HCT116 (cell line): Measurements from ENCODE around the gene CDKL4. TPM values are rescaled to one million over a fixed set of nuclear protein-coding genes. Genes with fewer than 3 reads are reported as not detected.

Experiments
- ATAC-seq: fragments of 200-7000 bp; cut with Tn5 transposase; 2 replicates; pipeline ENCODE4 v1.9.1; 2020; ENCODE audit warnings: mild to moderate bottlenecking, moderate library complexity
- BruUV-seq: library from RNA; stranded (reverse); fragments of 400-500 nt; replicated peaks from 2 replicates; lab custom pipeline; 2021; lab: Mats Ljungman, UMichigan
- CTCF ChIA-PET: fragments of 300-600 bp; sonication (Branson Sonifier 250); formaldehyde crosslinking; loops from one replicate; lab custom pipeline; 2021; ENCODE audit warnings: antibody characterized with exemption; lab: Charles Lee
- POLR2A ChIA-PET: fragments of 300-600, 350-600 bp; sonication (Branson Sonifier 250); formaldehyde crosslinking; loops from one replicate; lab custom pipeline; 2021; ENCODE audit warnings: antibody characterized with exemption; lab: Charles Lee
- RAD21 ChIA-PET, 2 experiments: fragments of 300-600 bp; sonication (Branson Sonifier 250); formaldehyde crosslinking; loops; one replicate each; lab custom pipeline; 2023; ENCODE audit warnings: low total read pairs in 2 of 2; ENCODE audit not compliant: uncharacterized antibody in 2 of 2, unreplicated experiment in 2 of 2, low non-redundant PET in 1 of 2; lab: Charles Lee
- DNase-seq: peaks from one replicate; pipeline ENCODE4 v3.0.0-alpha.2; 2010; ENCODE audit warnings: low read depth, low spot score
- H2AFZ ChIP-seq: fragments of 200-600 bp; shearing (Covaris generic), sonication (generic); 2 replicates; pipeline ENCODE4 v1.6.1; 2017; ENCODE audit warnings: low read depth, mixed run types, mixed read lengths, antibody characterized with exemption, low read length; ENCODE audit not compliant: poor library complexity, severe bottlenecking
- H3K27ac ChIP-seq: 2 replicates; pipeline ENCODE4 v1.5.1; 2012; ENCODE audit warnings: low read depth, low read length
- H3K27me3 ChIP-seq: fragments of 200-600 bp; sonication (generic); 2 replicates; pipeline ENCODE4 v1.6.1; 2016; ENCODE audit warnings: mixed run types, low read length, mixed read lengths; ENCODE audit not compliant: insufficient read depth
- H3K36me3 ChIP-seq, 2 experiments: fragments of 200-500 bp in 1 of 2; fragments of 200-600 bp in 1 of 2; sonication (Bioruptor generic) in 1 of 2; sonication (generic) in 1 of 2; 2 replicates each; pipeline versions ENCODE4 v1.5.1 to v1.6.1; 2014 to 2016; ENCODE audit warnings: low read length in 2 of 2, inconsistent platforms in 1 of 2, mixed read lengths in 1 of 2, mixed run types in 1 of 2; ENCODE audit not compliant: insufficient read depth in 2 of 2, control insufficient read depth in 1 of 2
- H3K4me1 ChIP-seq, 2 experiments: fragments of 200-600 bp in 1 of 2; sonication (generic) in 1 of 2; 2 replicates each; pipeline versions ENCODE4 v1.5.1 to v1.6.1; 2012 to 2017; ENCODE audit warnings: low read length in 2 of 2, inconsistent platforms in 1 of 2, mild to moderate bottlenecking in 1 of 2, mixed read lengths in 1 of 2, mixed run types in 1 of 2, moderate library complexity in 1 of 2; ENCODE audit not compliant: insufficient read depth in 2 of 2, control insufficient read depth in 1 of 2
- H3K4me2 ChIP-seq: fragments of 200-600 bp; sonication (generic); 2 replicates; pipeline ENCODE4 v1.6.1; 2017; ENCODE audit warnings: mixed run types, low read length, mixed read lengths
- H3K4me3 ChIP-seq, 2 experiments: fragments of 200-600 bp in 1 of 2; sonication (generic) in 1 of 2; replicated peaks in 1 of 2; 2 replicates each; pipeline ENCODE4 v1.5.1; 2011 to 2016; ENCODE audit warnings: low read length in 2 of 2, control low read depth in 1 of 2, low read depth in 1 of 2, mild to moderate bottlenecking in 1 of 2, mixed read lengths in 1 of 2, mixed run types in 1 of 2
- H3K79me2 ChIP-seq: fragments of 200-600 bp; sonication (generic); 2 replicates; pipeline ENCODE4 v1.6.1; 2017; ENCODE audit warnings: mild to moderate bottlenecking, mixed run types, low read length, moderate library complexity, mixed read lengths; ENCODE audit not compliant: insufficient read depth
- H3K9ac ChIP-seq: fragments of 200-600 bp; sonication (generic); 2 replicates; pipeline ENCODE4 v1.6.1; 2016; ENCODE audit warnings: low read length, mixed read lengths
- H3K9me2 ChIP-seq: fragments of 200-600 bp; sonication (generic), shearing (Covaris generic); 2 replicates; pipeline ENCODE4 v1.6.1; 2017; ENCODE audit warnings: mixed run types, mild to moderate bottlenecking, moderate library complexity; ENCODE audit not compliant: insufficient read depth
- H3K9me3 ChIP-seq, 2 experiments: fragments of 200-500 bp in 1 of 2; fragments of 200-600 bp in 1 of 2; sonication (Bioruptor generic) in 1 of 2; sonication (generic) in 1 of 2; 2 replicates each; pipeline ENCODE4 v1.6.1; 2014 to 2017; ENCODE audit warnings: low read length in 2 of 2, mixed read lengths in 2 of 2, inconsistent platforms in 1 of 2, low read depth in 1 of 2, mild to moderate bottlenecking in 1 of 2, mixed run types in 1 of 2, moderate library complexity in 1 of 2; ENCODE audit not compliant: control insufficient read depth in 1 of 2, insufficient read depth in 1 of 2
- H4K20me1 ChIP-seq: fragments of 200-600 bp; sonication (generic), shearing (Covaris generic); 2 replicates; pipeline ENCODE4 v1.6.1; 2017; ENCODE audit warnings: mixed run types, mild to moderate bottlenecking, moderate library complexity; ENCODE audit not compliant: insufficient read depth
- CBX3 ChIP-seq: IDR thresholded peaks from 2 replicates; pipeline ENCODE4 v1.6.1; 2012; ENCODE audit warnings: low read depth
- FOSL1 ChIP-seq: IDR thresholded peaks from 2 replicates; pipeline ENCODE4 v1.6.1; 2012; ENCODE audit warnings: low read depth
- JUND ChIP-seq: IDR thresholded peaks from 2 replicates; pipeline ENCODE4 v1.6.1; 2012
- SRF ChIP-seq: IDR thresholded peaks from 2 replicates; pipeline ENCODE4 v1.6.1; 2012; ENCODE audit warnings: low read depth
- TCF7L2 ChIP-seq: IDR thresholded peaks from 2 replicates; pipeline ENCODE4 v1.7.0; 2011; ENCODE audit warnings: borderline replicate concordance, inconsistent platforms; ENCODE audit not compliant: insufficient read depth, insufficient read length; ENCODE audit errors: extremely low read depth
- ZFX ChIP-seq: fragments of 450-650 bp; IDR thresholded peaks from 2 replicates; pipeline ENCODE4 v1.6.1; 2017
- ZNF274 ChIP-seq: fragments of 200-500 bp; sonication (Bioruptor generic); IDR thresholded peaks from 2 replicates; pipeline ENCODE4 v1.6.1; 2014; ENCODE audit warnings: mild to moderate bottlenecking, low read depth, low read length, inconsistent platforms
- intact Hi-C: fragments of 100-400 bp; cut with micrococcal nuclease; formaldehyde crosslinking; loops from 2 replicates; pipeline ENCODE4 v1.10.0; 2022
- total RNA-seq: library from RNA; stranded (reverse); gene quantifications from one replicate; pipeline ENCODE4 v1.2.1, GENCODE V29; 2021; ENCODE audit not compliant: unreplicated experiment
- TF ChIP-seq, protein P1 (sequence below), 3 experiments: fragments of 200-600 bp in 1 of 3; sonication (generic) in 1 of 3; IDR thresholded peaks in 2 of 3; conservative IDR thresholded peaks in 1 of 3; 2 replicates each; pipeline ENCODE4 v1.5.1; 2012 to 2017; ENCODE audit warnings: low read depth in 2 of 3, low read length in 2 of 3, antibody characterized with exemption in 1 of 3, borderline replicate concordance in 1 of 3, control low read depth in 1 of 3, mild to moderate bottlenecking in 1 of 3, mixed read lengths in 1 of 3, mixed run types in 1 of 3, moderate library complexity in 1 of 3; ENCODE audit not compliant: insufficient read depth in 1 of 3
- TF ChIP-seq, protein P2 (sequence below): IDR thresholded peaks from 2 replicates; pipeline ENCODE4 v1.6.1; 2011; ENCODE audit warnings: mild to moderate bottlenecking, low read length, moderate library complexity; ENCODE audit not compliant: insufficient replicate concordance; ENCODE audit errors: extremely low read depth
- TF ChIP-seq, protein P3 (sequence below): IDR thresholded peaks from 2 replicates; pipeline ENCODE4 v1.6.1; 2012
- TF ChIP-seq, protein P4 (sequence below): IDR thresholded peaks from 2 replicates; pipeline ENCODE4 v1.6.1; 2012; ENCODE audit warnings: low read depth

Gene CDKL4
- total RNA-seq, 1 experiment from 2014 or later: 0.27 TPM

DNA sequence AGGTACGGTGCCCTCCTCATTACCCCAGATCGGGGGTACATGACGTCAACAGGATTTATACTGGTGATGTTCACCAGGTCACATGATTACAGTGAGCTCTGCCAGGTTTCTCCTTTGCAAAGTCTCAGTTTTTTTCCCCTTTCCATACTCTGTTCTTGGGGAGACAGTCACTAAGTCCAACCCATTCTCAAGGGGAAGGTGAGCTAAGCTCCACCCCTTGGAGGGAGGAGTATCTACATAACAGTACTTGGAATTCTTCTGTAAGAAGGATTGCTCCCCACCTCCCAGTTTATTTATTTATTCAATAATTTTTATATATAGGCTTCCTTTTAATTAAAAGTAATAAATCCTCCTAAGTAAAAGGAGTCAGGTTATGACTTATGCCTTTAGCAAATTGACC, 88.8 kb downstream of the CDKL4 start:
- Histone ChIP-seq H3K4me3 (no peak overlapping the region), H3K9me2 (no peaks in the 10 kb centered on the region), H3K9me3 (no peaks in the 10 kb centered on the region), H3K4me1 (no peaks in the 10 kb centered on the region), H3K4me2 (no peak overlapping the region), H2AFZ (peak overlapping the region; percentile 60), H3K79me2 (no peaks in the 10 kb centered on the region), H3K36me3 (no peaks in the 10 kb centered on the region), H3K27ac (no peak overlapping the region), H4K20me1 (no peaks in the 10 kb centered on the region), H3K9ac (no peak overlapping the region), H3K27me3 (no peaks in the 10 kb centered on the region)
- DNase-seq (no peak), ATAC-seq (peak; percentile 83)
- ChIA-PET POLR2A (interaction anchor here (0.9 kb wide), 1 partner anchor 9 kb away, joined by 4 read pairs; no protein-coding TSS in a partner anchor), CTCF (no interaction called here), RAD21 (no interaction called here)
- intact Hi-C loops: no loop called here
- BruUV-seq: no TSS peak
- TF ChIP-seq SRF (no peak), JUND (no peak), TCF7L2 (no peak)

DNA sequence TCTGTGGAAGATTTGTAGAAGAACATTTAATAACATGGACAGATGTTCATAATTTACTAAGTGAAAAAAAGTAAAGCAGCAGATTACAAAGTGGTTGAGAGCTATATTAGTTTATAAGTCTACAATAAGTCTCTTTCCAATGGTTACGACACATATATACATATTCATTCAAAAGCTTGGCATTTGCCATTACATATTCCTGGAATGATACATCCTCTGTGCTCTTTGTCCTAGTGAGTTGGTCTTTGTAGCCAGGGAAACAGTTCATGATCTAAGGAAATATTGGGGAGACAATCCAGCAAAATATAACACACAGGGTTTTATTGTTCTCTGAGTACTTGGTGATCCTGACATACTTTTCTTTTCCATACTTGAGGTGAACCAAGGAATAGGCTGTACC, 90.5 kb downstream of the CDKL4 start:
- BruUV-seq: no TSS peak
- no peaks in the 10 kb centered on the region for H3K9me3 ChIP-seq
- H3K9ac ChIP-seq: no peak overlapping the region
- intact Hi-C loops: no loop called here
- H3K79me2 ChIP-seq: no peaks in the 10 kb centered on the region
- H3K9me2 ChIP-seq: no peaks in the 10 kb centered on the region
- no peaks in the 10 kb centered on the region for H4K20me1 ChIP-seq
- H3K4me2 ChIP-seq: no peak overlapping the region
- no peak overlapping the region for H3K4me3 ChIP-seq
- no peaks in the 10 kb centered on the region for H3K4me1 ChIP-seq
- H3K27me3 ChIP-seq: no peaks in the 10 kb centered on the region
- TF ChIP-seq, protein P1, sequence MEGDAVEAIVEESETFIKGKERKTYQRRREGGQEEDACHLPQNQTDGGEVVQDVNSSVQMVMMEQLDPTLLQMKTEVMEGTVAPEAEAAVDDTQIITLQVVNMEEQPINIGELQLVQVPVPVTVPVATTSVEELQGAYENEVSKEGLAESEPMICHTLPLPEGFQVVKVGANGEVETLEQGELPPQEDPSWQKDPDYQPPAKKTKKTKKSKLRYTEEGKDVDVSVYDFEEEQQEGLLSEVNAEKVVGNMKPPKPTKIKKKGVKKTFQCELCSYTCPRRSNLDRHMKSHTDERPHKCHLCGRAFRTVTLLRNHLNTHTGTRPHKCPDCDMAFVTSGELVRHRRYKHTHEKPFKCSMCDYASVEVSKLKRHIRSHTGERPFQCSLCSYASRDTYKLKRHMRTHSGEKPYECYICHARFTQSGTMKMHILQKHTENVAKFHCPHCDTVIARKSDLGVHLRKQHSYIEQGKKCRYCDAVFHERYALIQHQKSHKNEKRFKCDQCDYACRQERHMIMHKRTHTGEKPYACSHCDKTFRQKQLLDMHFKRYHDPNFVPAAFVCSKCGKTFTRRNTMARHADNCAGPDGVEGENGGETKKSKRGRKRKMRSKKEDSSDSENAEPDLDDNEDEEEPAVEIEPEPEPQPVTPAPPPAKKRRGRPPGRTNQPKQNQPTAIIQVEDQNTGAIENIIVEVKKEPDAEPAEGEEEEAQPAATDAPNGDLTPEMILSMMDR (IDR thresholded peaks at IDR 0.05 in 2 of 3, conservative IDR thresholded peaks at IDR 0.05 in 1 of 3; ENCODE audit: borderline replicate concordance in 1 of 3, insufficient read depth in 1 of 3, low read depth in 2 of 3, low read length in 2 of 3): no peak
- TF ChIP-seq JUND (no peak), CBX3 (no peak), ZNF274 (no peak), SRF (no peak), ZFX (no peak), FOSL1 (no peak)
- TF ChIP-seq, protein P2, sequence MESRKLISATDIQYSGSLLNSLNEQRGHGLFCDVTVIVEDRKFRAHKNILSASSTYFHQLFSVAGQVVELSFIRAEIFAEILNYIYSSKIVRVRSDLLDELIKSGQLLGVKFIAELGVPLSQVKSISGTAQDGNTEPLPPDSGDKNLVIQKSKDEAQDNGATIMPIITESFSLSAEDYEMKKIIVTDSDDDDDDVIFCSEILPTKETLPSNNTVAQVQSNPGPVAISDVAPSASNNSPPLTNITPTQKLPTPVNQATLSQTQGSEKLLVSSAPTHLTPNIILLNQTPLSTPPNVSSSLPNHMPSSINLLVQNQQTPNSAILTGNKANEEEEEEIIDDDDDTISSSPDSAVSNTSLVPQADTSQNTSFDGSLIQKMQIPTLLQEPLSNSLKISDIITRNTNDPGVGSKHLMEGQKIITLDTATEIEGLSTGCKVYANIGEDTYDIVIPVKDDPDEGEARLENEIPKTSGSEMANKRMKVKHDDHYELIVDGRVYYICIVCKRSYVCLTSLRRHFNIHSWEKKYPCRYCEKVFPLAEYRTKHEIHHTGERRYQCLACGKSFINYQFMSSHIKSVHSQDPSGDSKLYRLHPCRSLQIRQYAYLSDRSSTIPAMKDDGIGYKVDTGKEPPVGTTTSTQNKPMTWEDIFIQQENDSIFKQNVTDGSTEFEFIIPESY: no peak
- TF ChIP-seq, protein P3, sequence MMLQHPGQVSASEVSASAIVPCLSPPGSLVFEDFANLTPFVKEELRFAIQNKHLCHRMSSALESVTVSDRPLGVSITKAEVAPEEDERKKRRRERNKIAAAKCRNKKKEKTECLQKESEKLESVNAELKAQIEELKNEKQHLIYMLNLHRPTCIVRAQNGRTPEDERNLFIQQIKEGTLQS: no peak
- TF ChIP-seq, protein P4, sequence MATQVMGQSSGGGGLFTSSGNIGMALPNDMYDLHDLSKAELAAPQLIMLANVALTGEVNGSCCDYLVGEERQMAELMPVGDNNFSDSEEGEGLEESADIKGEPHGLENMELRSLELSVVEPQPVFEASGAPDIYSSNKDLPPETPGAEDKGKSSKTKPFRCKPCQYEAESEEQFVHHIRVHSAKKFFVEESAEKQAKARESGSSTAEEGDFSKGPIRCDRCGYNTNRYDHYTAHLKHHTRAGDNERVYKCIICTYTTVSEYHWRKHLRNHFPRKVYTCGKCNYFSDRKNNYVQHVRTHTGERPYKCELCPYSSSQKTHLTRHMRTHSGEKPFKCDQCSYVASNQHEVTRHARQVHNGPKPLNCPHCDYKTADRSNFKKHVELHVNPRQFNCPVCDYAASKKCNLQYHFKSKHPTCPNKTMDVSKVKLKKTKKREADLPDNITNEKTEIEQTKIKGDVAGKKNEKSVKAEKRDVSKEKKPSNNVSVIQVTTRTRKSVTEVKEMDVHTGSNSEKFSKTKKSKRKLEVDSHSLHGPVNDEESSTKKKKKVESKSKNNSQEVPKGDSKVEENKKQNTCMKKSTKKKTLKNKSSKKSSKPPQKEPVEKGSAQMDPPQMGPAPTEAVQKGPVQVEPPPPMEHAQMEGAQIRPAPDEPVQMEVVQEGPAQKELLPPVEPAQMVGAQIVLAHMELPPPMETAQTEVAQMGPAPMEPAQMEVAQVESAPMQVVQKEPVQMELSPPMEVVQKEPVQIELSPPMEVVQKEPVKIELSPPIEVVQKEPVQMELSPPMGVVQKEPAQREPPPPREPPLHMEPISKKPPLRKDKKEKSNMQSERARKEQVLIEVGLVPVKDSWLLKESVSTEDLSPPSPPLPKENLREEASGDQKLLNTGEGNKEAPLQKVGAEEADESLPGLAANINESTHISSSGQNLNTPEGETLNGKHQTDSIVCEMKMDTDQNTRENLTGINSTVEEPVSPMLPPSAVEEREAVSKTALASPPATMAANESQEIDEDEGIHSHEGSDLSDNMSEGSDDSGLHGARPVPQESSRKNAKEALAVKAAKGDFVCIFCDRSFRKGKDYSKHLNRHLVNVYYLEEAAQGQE: no peak
- H3K27ac ChIP-seq: no peak overlapping the region
- ChIA-PET RAD21 (no interaction called here), POLR2A (no interaction called here), CTCF (no interaction called here)
- DNase-seq (no peak), ATAC-seq (no peak)
- H3K36me3 ChIP-seq: no peaks in the 10 kb centered on the region
- no peak overlapping the region for H2AFZ ChIP-seq
